HepG2 (cell line): ENCODE results near the gene ARMC8. TPM values are rescaled to one million over a fixed set of nuclear protein-coding genes. Genes with fewer than 3 reads are reported as not detected.

Experiments used
- ATAC-seq: fragments of 200-7000 bp; cut with Tn5 transposase; 3 replicates; pipeline ENCODE4 v1.9.1; 2020; ENCODE audit warnings: mild to moderate bottlenecking, moderate library complexity
- BruUV-seq: library from RNA; stranded (reverse); fragments of 400-500 nt; replicated peaks from 2 replicates; lab custom pipeline; 2021; lab: Mats Ljungman, UMichigan
- CTCF ChIA-PET: fragments of 300-600 bp; formaldehyde crosslinking; extraction: SDS; loops from one replicate; lab custom pipeline; 2021; ENCODE audit warnings: low total read pairs, inconsistent platforms, low intra/inter-chr PET ratio; lab: Yijun Ruan, JAX
- POLR2A ChIA-PET: fragments of 350-600 bp; sonication (Branson Sonifier 250); formaldehyde crosslinking; loops from one replicate; lab custom pipeline; 2020; ENCODE audit warnings: antibody characterized with exemption, inconsistent platforms; lab: Yijun Ruan, JAX
- DNase-seq: peaks from one replicate; pipeline ENCODE4 v3.0.0-alpha.2; 2015; ENCODE audit warnings: low spot score
- FAIRE-seq: peaks from 3 replicates; lab custom pipeline; 2011; peaks lifted over from hg19 to GRCh38; lab: Jason Lieb, UNC
- H2AFZ ChIP-seq: one replicate; pipeline ENCODE4 v1.6.1; 2011; ENCODE audit warnings: low read length, inconsistent platforms
- H3K27ac ChIP-seq: fragments of 300-600 bp; 3 replicates; pipeline ENCODE4 v1.8.0; 2011; ENCODE audit warnings: mixed run types, mild to moderate bottlenecking, mixed read lengths, low read length, inconsistent platforms; ENCODE audit not compliant: insufficient read depth; ENCODE audit errors: extremely low read length
- H3K27me3 ChIP-seq, 2 experiments: fragments of 200-600 bp in 1 of 2; 2 replicates in 1 of 2; 3 replicates in 1 of 2; pipeline versions ENCODE4 v1.6.0 to v1.8.0; 2011; ENCODE audit warnings: low read length in 2 of 2, mild to moderate bottlenecking in 2 of 2, moderate library complexity in 2 of 2, inconsistent platforms in 1 of 2; ENCODE audit not compliant: insufficient read depth in 2 of 2, control insufficient read depth in 1 of 2
- H3K36me3 ChIP-seq, 2 experiments: fragments of 200-600 bp in 1 of 2; replicated peaks in 1 of 2; 2 replicates in 1 of 2; 3 replicates in 1 of 2; pipeline versions ENCODE4 v1.5.1 to v1.8.0; 2011; ENCODE audit warnings: low read length in 2 of 2, inconsistent platforms in 1 of 2; ENCODE audit not compliant: insufficient read depth in 2 of 2, control insufficient read depth in 1 of 2
- H3K4me1 ChIP-seq: 2 replicates; pipeline ENCODE4 v1.5.1; 2012; ENCODE audit warnings: low read length, inconsistent platforms; ENCODE audit not compliant: insufficient read depth
- H3K4me2 ChIP-seq: 2 replicates; pipeline ENCODE4 v1.6.0; 2011; ENCODE audit warnings: low read depth, low read length, inconsistent platforms
- H3K4me3 ChIP-seq, 3 experiments: fragments of 200-600 bp in 1 of 3; sonication (generic), shearing (Covaris generic) in 1 of 3; replicated peaks in 1 of 3; 2 replicates each; pipeline ENCODE4 v1.5.1; 2011 to 2016; ENCODE audit warnings: low read length in 3 of 3, inconsistent platforms in 2 of 3, low read depth in 2 of 3, mild to moderate bottlenecking in 2 of 3, control low read depth in 1 of 3, mixed read lengths in 1 of 3; ENCODE audit not compliant: insufficient read depth in 1 of 3
- H3K79me2 ChIP-seq: one replicate; pipeline ENCODE4 v1.6.1; 2011; ENCODE audit warnings: low read length, inconsistent platforms; ENCODE audit not compliant: insufficient read depth
- H3K9ac ChIP-seq: 2 replicates; pipeline ENCODE4 v1.6.0; 2011; ENCODE audit warnings: mild to moderate bottlenecking, low read depth, low read length, inconsistent platforms; ENCODE audit not compliant: insufficient read depth
- H3K9me3 ChIP-seq: 2 replicates; pipeline ENCODE4 v1.5.1; 2012; ENCODE audit warnings: mild to moderate bottlenecking, low read length
- H4K20me1 ChIP-seq: 2 replicates; pipeline ENCODE4 v1.6.0; 2011; ENCODE audit warnings: inconsistent platforms, mild to moderate bottlenecking, low read length, moderate library complexity; ENCODE audit not compliant: insufficient read depth
- ATAD3A ChIP-seq: sonication (generic); formaldehyde crosslinking; IDR thresholded peaks from 2 replicates; pipeline ENCODE4 v1.4.0; 2020; ENCODE audit warnings: missing genetic modification reagents
- DRAP1 ChIP-seq: IDR thresholded peaks from 2 replicates; pipeline ENCODE4 v1.6.1; 2016; ENCODE audit warnings: missing genetic modification reagents, missing compliant biosample characterization
- HNRNPLL ChIP-seq: fragments of 200-400 bp; formaldehyde crosslinking; IDR thresholded peaks from 2 replicates; pipeline ENCODE4 v1.6.1; 2017; ENCODE audit warnings: mild to moderate bottlenecking, low read depth, low read length; ENCODE audit not compliant: poor library complexity, severe bottlenecking
- NFE2L1 ChIP-seq: sonication (generic); formaldehyde crosslinking; IDR thresholded peaks from 2 replicates; pipeline ENCODE4 v1.4.0; 2020; ENCODE audit warnings: missing genetic modification reagents, mild to moderate bottlenecking, borderline replicate concordance
- NKX3-1 ChIP-seq: sonication (generic); formaldehyde crosslinking; IDR thresholded peaks from 2 replicates; pipeline ENCODE4 v1.5.0; 2020; ENCODE audit warnings: missing genetic modification reagents
- POGZ ChIP-seq: sonication (generic); formaldehyde crosslinking; IDR thresholded peaks from 2 replicates; pipeline ENCODE4 v1.4.0; 2020; ENCODE audit warnings: mild to moderate bottlenecking, missing genetic modification reagents
- SRSF1 ChIP-seq: fragments of 200-400 bp; formaldehyde crosslinking; optimal IDR thresholded peaks from 2 replicates; pipeline ENCODE3; 2017; ENCODE audit warnings: mild to moderate bottlenecking, low read depth, low read length, moderate library complexity
- TFE3 ChIP-seq: IDR thresholded peaks from 2 replicates; pipeline ENCODE4 v1.6.1; 2016
- ZNF205 ChIP-seq: IDR thresholded peaks from 2 replicates; pipeline ENCODE4 v1.6.1; 2018; ENCODE audit warnings: missing biosample characterization, missing genetic modification reagents
- ZNF292 ChIP-seq: sonication (generic); formaldehyde crosslinking; IDR thresholded peaks from 2 replicates; pipeline ENCODE4 v1.8.1; 2022; ENCODE audit warnings: mild to moderate bottlenecking, low read depth, missing genetic modification reagents, borderline replicate concordance
- ZNF317 ChIP-seq: sonication (generic); formaldehyde crosslinking; IDR thresholded peaks from 2 replicates; pipeline ENCODE4 v1.5.0; 2020; ENCODE audit warnings: mild to moderate bottlenecking, missing genetic modification reagents
- ZNF331 ChIP-seq: sonication (generic); formaldehyde crosslinking; IDR thresholded peaks from 2 replicates; pipeline ENCODE4 v1.4.0; 2020; ENCODE audit warnings: missing genetic modification reagents
- ZNF577 ChIP-seq: sonication (generic); formaldehyde crosslinking; IDR thresholded peaks from 2 replicates; pipeline ENCODE4 v1.4.0; 2020; ENCODE audit warnings: mild to moderate bottlenecking, low read depth, missing genetic modification reagents, borderline replicate concordance
- ZNF761 ChIP-seq: sonication (generic); formaldehyde crosslinking; conservative IDR thresholded peaks from 2 replicates; pipeline ENCODE4 v1.4.0; 2020; ENCODE audit warnings: mild to moderate bottlenecking, missing genetic modification reagents
- ZNF878 ChIP-seq: sonication (generic); formaldehyde crosslinking; IDR thresholded peaks from 2 replicates; pipeline ENCODE4 v1.8.1; 2023; ENCODE audit warnings: mild to moderate bottlenecking, missing genetic modification reagents, moderate library complexity
- WGBS: methylation state at CpG from one replicate; pipeline ENCODE4 v1.1.6; 2017; ENCODE audit warnings: low lambda C conversion rate; 5-methylcytosine and 5-hydroxymethylcytosine counted together
- in situ Hi-C: cut with HindIII; loops from 2 replicates; pipeline ENCODE4 v1.10.0; 2017; ENCODE audit warnings: low pct_unique_long_range_greater_than_20kb; ENCODE audit not compliant: extremely low pct_ligation_motif_present
- intact Hi-C: fragments of 100-400 bp; cut with micrococcal nuclease; formaldehyde crosslinking; loops from one replicate; pipeline ENCODE4 v1.10.0; 2022; ENCODE audit not compliant: unreplicated experiment
- polyA plus RNA-seq, 8 experiments: library from polyadenylated mRNA; depleted of rRNA in 3 of 8; stranded (reverse) in 7 of 8; unstranded in 1 of 8; fragments of >200 nt; fragmentation: Illumina TruSeq in 4 of 8; extraction: Trizol in 4 of 8; gene quantifications; 2 replicates each; pipeline versions ENCODE4 v1.2.1 to v1.2.3, GENCODE V29; 2011 to 2016; ENCODE audit warnings: low read depth in 4 of 8, missing spikeins in 1 of 8, mixed read lengths in 1 of 8; ENCODE audit not compliant: insufficient read depth in 1 of 8
- total RNA-seq, 5 experiments: library from RNA; depleted of rRNA; stranded (reverse); fragments of >200 nt; fragmentation: Illumina TruSeq; extraction: Trizol; gene quantifications; 2 replicates each; pipeline ENCODE4 v1.2.3, GENCODE V29; 2016; ENCODE audit warnings: low read depth in 1 of 5

The ARMC8 gene
- total and polyA plus RNA-seq, 2 of the 13 experiments (the other 11 are each of a cell fraction or from before 2014, with no cell fraction given) = 38.9 to 55.3 TPM

- BruUV-seq = no TSS peak
- DNase-seq (no peak), ATAC-seq (peak; percentile 16), FAIRE-seq (no peak)
- H3K36me3 ChIP-seq = no peaks in the 10 kb centered on the region
- no peaks in the 10 kb centered on the region for H3K9me3 ChIP-seq
- no peak overlapping the region for H3K27ac ChIP-seq
- H3K9ac ChIP-seq = peak overlapping the region; percentile 93
- peaks cover 53% of the 10 kb centered on the region for H3K4me1 ChIP-seq
- peak overlapping the region; percentile 93 for H3K4me2 ChIP-seq
- peak overlapping the region; percentile 97 for H2AFZ ChIP-seq
- POLR2A ChIA-PET = interaction anchor here (1.3 to 3.4 kb wide), 3 partner anchors 11 to 408 kb away, joined by 3 to 39 read pairs (median 4); partner anchors contain the start of genes CEP70, DBR1 and DZIP1L
- peaks cover 0 to 4% of the 10 kb centered on the region in 2 experiments; a peak in 3 of 5 replicates for H3K27me3 ChIP-seq
- peak overlapping the region; percentile 87 to 97 (median 91) for H3K4me3 ChIP-seq
- WGBS = 0% methylated on average over 2 of the region's 2 CpGs
- in situ Hi-C loops = loop anchor here (10.0 kb wide), 1 partner anchor 139 kb away; the partner anchor contains the start of gene NME9
- intact Hi-C loops = loop anchor here (5.0 to 10.0 kb wide), 2 partner anchors 161 to 239 kb away; partner anchors contain the start of gene MRAS
- peaks cover 40% of the 10 kb centered on the region for H3K79me2 ChIP-seq
- CTCF ChIA-PET = no interaction called here
- 0 out of 2 replicates have a peak, but pooled peaks have one; percentile 3 for TF ChIP-seq ZNF292 (CRISPR knock-in tag)
- no peak for TF ChIP-seq TFE3 (CRISPR knock-in tag)
- H4K20me1 ChIP-seq = peaks cover 10% of the 10 kb centered on the region; the same call in 1 of the 2 replicates
These were observed 880 bp upstream of the ARMC8 start for GRCh38 chr3:138186221-138186620.

- WGBS = 0% methylated on average over 25 of the region's 25 CpGs
- Histone ChIP-seq H3K27ac (peak overlapping the region; percentile 97), H3K79me2 (peaks cover 46% of the 10 kb centered on the region), H3K4me1 (peaks cover 53% of the 10 kb centered on the region), H3K36me3 (peaks cover 0 to 4% of the 10 kb centered on the region in 2 experiments; a peak in 2 of 5 replicates), H3K9me3 (no peaks in the 10 kb centered on the region), H3K4me2 (peak overlapping the region; percentile 93), H3K9ac (peak overlapping the region; percentile 93), H3K27me3 (peaks cover 0 to 4% of the 10 kb centered on the region in 2 experiments; a peak in 3 of 5 replicates), H2AFZ (peak overlapping the region; percentile 97), H3K4me3 (peak overlapping the region; percentile 87 to 97 (median 91)), H4K20me1 (peaks cover 10% of the 10 kb centered on the region; the same call in 1 of the 2 replicates)
- ChIA-PET CTCF (no interaction called here), POLR2A (interaction anchor here (1.0 to 3.4 kb wide), 7 partner anchors 10 to 1991 kb away, joined by 3 to 39 read pairs (median 4); partner anchors contain the start of genes CEP70, DBR1, DZIP1L and ESYT3)
- no peak for DNase-seq
- ATAC-seq = peak; percentile 31
- no TSS peak for BruUV-seq
- peak; percentile 62 for FAIRE-seq
- in situ Hi-C loops = loop anchor here (10.0 kb wide), 1 partner anchor 138 kb away; the partner anchor contains the start of gene NME9
- intact Hi-C loops = loop anchor here (5.0 to 10.0 kb wide), 2 partner anchors 160 to 238 kb away; partner anchors contain the start of gene MRAS
- TF ChIP-seq ZNF292 (CRISPR knock-in tag) = 0 out of 2 replicates have a peak, but pooled peaks have one; percentile 7
- TF ChIP-seq ZNF577 (CRISPR knock-in tag) = no peak
- TF ChIP-seq POGZ (CRISPR knock-in tag) = 0 out of 2 replicates have a peak, but pooled peaks have one; percentile 2
- TF ChIP-seq ZNF878 (CRISPR knock-in tag) = no peak
- peak; percentile 75; the same call in 1 of the 2 replicates for TF ChIP-seq DRAP1 (CRISPR knock-in tag)
- TF ChIP-seq NFE2L1 (CRISPR knock-in tag) = no peak
- no peak for TF ChIP-seq ZNF761 (CRISPR knock-in tag)
- peak; percentile 9 for TF ChIP-seq SRSF1
- peak; percentile 100 for TF ChIP-seq HNRNPLL
- no peak for TF ChIP-seq ATAD3A
- TF ChIP-seq NKX3-1 (CRISPR knock-in tag) = 0 out of 2 replicates have a peak, but pooled peaks have one; percentile 31
- no peak for TF ChIP-seq ZNF331 (CRISPR knock-in tag)
- TF ChIP-seq ZNF317 (CRISPR knock-in tag) = peak; percentile 81
- TF ChIP-seq ZNF205 (CRISPR knock-in tag) = peak; percentile 1; the same call in 1 of the 2 replicates
These were observed 252 bp upstream of the ARMC8 start for GRCh38 chr3:138186803-138187295.
